Measurements from ENCODE around the gene DAND5.

DAND5 gene

GRCh38 chr19:12932392-12933286 is 36.7 kb upstream of the DAND5 start:
- TF ChIP-seq CTCF (IDR thresholded peaks at IDR 0.05; ENCODE audit: low read depth, low read length) = no peak
- no peak for DNase-seq (ENCODE audit: low read depth, low spot score)
- in situ Hi-C loops (cut with HindIII; ENCODE audit: low sequenced_read_pairs) = no loop called here
- H3K4me3 ChIP-seq (ENCODE audit: low read depth, low read length) = peak overlapping the region; percentile 96

DNA sequence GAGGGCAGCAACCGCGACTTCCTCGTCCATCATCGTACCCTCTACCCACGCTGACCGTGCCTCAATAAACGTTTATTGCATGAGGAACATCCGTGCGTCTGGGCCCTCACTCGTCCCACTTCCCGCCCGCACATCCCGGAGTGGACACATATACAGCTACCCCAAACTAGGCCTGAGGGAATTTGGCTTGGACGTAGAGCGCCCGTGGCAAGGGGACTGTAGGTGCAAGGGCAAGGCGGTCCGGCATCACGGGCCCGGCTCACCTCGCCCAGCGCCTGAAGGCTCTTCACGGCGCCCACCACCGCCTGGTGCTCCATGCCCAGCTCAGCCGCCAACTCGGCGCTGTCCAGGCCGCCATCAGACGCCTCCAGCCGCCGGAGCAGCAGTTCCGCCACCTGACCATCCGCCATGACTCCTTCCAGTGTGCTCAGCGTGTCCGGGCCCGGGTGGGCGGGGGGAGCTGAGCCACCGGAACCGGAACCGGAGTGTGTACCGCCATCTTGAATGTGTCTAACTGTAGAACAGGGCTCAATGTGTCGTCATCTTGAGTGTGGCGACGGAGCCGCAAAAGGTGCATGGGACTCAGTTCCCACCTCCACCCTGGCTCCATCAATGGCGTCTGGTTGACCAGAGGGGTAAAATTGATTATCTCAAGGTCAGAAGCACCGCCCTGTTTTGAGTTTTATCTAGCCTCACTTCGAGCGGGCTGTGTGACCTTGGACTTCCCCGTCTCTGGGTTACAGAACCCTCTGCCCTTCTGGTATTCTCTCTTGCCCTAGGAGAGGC is 35.9 kb upstream of the DAND5 start, which contains the start of gene FARSA:
Gene FARSA (minus strand): TSS at position 425 of the 786 bp plus-strand sequence. CDS start 15 bp downstream, at position 410.
- H3K4me3 ChIP-seq (ENCODE audit: low read depth, low read length) = peak within 1 kb of the TSS; percentile 96
- TF ChIP-seq CTCF (IDR thresholded peaks at IDR 0.05; ENCODE audit: low read depth, low read length) = no peak
- in situ Hi-C loops (cut with HindIII; ENCODE audit: low sequenced_read_pairs) = no loop called here
- DNase-seq (ENCODE audit: low read depth, low spot score) = peak; percentile 90

DNA sequence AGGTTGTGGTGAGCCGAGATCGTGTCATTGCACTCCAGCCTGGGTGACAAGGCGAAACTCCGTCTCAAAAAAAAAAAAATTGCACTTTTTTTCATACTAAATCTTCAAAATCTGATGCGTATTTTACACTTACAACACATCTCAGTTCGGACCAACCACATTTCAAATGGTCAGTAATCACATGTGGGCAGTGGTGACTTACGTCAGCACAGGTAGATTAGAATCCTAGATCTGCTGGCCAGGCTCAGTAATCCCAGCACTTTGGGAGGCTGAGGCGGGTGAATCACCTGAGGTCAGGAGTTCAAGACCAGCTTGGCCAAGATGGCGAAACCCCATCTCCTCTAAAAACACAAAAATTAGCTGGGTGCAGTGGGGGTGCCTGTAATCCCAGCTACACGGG is 34.3 kb upstream of the DAND5 start:
- no peak for TF ChIP-seq CTCF (IDR thresholded peaks at IDR 0.05; ENCODE audit: low read depth, low read length)
- in situ Hi-C loops (cut with HindIII; ENCODE audit: low sequenced_read_pairs) = no loop called here
- H3K4me3 ChIP-seq (ENCODE audit: low read depth, low read length) = no peak overlapping the region
- no peak for DNase-seq (ENCODE audit: low read depth, low spot score)

DNA sequence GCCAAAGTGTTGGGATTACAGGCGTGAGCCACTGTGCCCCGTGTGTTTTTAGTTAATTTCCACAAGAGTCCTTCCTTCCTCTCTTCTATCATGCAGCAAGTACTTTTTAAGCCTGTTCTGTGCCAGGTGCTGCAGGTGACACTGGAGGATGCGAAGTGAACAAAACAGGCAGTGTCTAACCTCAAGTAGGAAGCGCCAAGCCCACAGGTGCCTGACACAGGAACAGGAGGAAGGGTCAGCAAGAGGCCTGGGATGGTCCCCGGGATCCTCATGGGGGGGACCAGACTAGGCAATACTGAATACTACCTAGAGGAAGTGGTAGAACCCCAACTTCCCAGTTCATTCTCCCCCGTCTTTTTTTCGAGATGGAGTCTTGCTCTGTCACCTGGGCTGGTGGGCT is 32.8 kb upstream of the DAND5 start:
- in situ Hi-C loops (cut with HindIII; ENCODE audit: low sequenced_read_pairs) = no loop called here
- no peak for TF ChIP-seq CTCF (IDR thresholded peaks at IDR 0.05; ENCODE audit: low read depth, low read length)

DNA sequence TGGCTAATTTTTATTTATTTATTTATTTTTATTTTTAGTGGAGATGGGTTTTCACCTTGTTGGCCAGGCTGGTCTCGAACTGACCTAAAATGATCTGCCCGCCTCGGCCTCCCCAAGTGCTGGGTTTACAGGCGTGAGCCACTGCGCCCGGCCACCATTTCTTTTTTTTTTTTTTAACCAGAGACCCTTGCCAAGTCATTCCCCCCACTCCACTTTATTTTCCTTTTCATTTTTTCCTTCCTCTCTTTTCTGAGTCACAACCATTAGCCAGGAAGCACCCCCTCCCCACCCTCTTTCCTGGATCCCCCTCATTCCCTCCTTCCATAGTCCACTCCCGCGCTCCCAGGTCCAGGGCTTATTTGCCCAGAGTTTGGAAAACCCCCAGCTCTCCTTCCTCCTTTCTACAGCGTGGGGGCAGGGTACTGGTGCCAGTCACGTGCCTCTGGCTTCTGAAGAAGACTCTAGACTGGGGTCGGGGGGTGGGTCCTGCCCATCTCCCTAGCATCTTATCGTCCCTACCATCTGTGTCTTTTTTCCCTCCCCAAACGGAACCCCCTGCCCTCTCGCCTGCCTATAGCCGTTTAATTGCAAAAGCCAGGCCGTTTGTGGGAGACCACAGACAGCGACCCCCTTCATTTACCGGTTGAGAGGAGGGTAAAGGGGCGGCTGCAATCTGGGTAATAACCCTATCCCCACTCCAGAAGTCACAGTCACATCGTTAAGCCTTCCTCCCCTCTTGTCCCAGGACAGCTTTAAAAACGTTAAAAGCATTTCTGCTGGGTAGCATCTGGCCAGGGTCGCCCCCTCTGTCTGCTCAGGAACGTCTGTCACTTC is 32.1 kb upstream of the DAND5 start:
- no peak for TF ChIP-seq CTCF (IDR thresholded peaks at IDR 0.05; ENCODE audit: low read depth, low read length)
- peak overlapping the region; percentile 59 for H3K4me3 ChIP-seq (ENCODE audit: low read depth, low read length)
- in situ Hi-C loops (cut with HindIII; ENCODE audit: low sequenced_read_pairs) = no loop called here
- no peak for DNase-seq (ENCODE audit: low read depth, low spot score)

More for the DNA sequence above, 32.8 kb upstream of the DAND5 start:
- DNase-seq (ENCODE audit: low read depth, low spot score) = no peak
- H3K4me3 ChIP-seq (ENCODE audit: low read depth, low read length) = no peak overlapping the region

Measured in astrocyte of the spinal cord (primary cell).